ENCODE measurements around the gene SMIM22.

DNA sequence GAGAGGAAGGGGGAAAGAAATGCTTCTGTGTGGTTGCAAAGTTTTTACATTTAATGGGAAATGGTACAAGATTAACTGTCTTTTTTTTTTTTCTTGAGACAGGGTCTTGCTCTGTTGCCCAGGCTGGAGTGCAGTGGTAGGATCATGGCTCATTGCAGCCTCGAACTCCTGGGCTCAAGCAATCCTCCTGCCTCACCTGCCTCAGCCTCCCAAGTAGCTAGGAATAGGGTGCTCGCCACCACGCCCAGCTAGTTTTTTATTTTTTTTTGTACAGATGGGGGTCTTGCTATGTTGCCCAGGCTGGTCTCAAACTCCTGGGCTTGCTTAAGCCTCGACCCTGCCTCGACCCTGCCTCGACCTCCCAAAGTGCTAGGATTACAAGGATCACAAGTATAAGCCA lies 11.1 kb downstream of the SMIM22 start:
- TF ChIP-seq CTCF (IDR thresholded peaks at IDR 0.05) (no peak), POLR2A (IDR thresholded peaks at IDR 0.05; ENCODE audit: low read length) (no peak), SMC3 (IDR thresholded peaks at IDR 0.05) (no peak), ESRRA (IDR thresholded peaks at IDR 0.05; ENCODE audit: borderline replicate concordance, low read length) (no peak)
